Right atrium auricular region (tissue), 2 donors: ENCODE results near the gene OSBPL5. TPM values are rescaled to one million over a fixed set of nuclear protein-coding genes. Genes with fewer than 3 reads are reported as not detected.

Experiments used
- DNase-seq: peaks from one replicate; pipeline ENCODE4 v3.0.0-alpha.2; 2019; ENCODE audit warnings: low spot score
- H3K27ac ChIP-seq, 2 donors: fragments of 200-600 bp; sonication (generic); 1 replicate in 1 of 2; 2 replicates in 1 of 2; pipeline ENCODE4 v1.5.1; 2016 to 2019
- H3K27me3 ChIP-seq, 2 donors: fragments of 200-600 bp; sonication (generic); one replicate each; pipeline versions ENCODE4 v1.5.1 to v1.6.0; 2017 to 2019
- H3K36me3 ChIP-seq: fragments of 200-600 bp; sonication (generic); one replicate; pipeline ENCODE4 v1.5.1; 2016
- H3K4me1 ChIP-seq, 2 donors: fragments of 200-600 bp; sonication (generic); one replicate each; pipeline versions ENCODE4 v1.5.1 to v1.6.0; 2017 to 2019
- H3K4me3 ChIP-seq, 2 donors: fragments of 200-600 bp; sonication (generic); 1 replicate in 1 of 2; 2 replicates in 1 of 2; pipeline ENCODE4 v1.5.1; 2017 to 2019; ENCODE audit warnings: mild to moderate bottlenecking in 1 of 2, moderate library complexity in 1 of 2
- H3K9me3 ChIP-seq, 2 donors: fragments of 200-600 bp; sonication (generic); one replicate each; pipeline ENCODE4 v1.5.1; 2019
- total RNA-seq, 2 donors: library from RNA; depleted of rRNA; stranded (reverse); fragments of >200 nt; gene quantifications; one replicate each; pipeline ENCODE4 v1.1.0, GENCODE V29; 2016
- TF ChIP-seq, protein P1 (sequence below), 2 donors: fragments of 200-600 bp; sonication (generic); IDR thresholded peaks; one replicate each; pipeline ENCODE4 v1.5.1; 2019; ENCODE audit warnings: antibody characterized with exemption in 2 of 2

OSBPL5 gene
- total RNA-seq, 2 donors from 2014 or later: 11.1 to 17.8 TPM

DNA sequence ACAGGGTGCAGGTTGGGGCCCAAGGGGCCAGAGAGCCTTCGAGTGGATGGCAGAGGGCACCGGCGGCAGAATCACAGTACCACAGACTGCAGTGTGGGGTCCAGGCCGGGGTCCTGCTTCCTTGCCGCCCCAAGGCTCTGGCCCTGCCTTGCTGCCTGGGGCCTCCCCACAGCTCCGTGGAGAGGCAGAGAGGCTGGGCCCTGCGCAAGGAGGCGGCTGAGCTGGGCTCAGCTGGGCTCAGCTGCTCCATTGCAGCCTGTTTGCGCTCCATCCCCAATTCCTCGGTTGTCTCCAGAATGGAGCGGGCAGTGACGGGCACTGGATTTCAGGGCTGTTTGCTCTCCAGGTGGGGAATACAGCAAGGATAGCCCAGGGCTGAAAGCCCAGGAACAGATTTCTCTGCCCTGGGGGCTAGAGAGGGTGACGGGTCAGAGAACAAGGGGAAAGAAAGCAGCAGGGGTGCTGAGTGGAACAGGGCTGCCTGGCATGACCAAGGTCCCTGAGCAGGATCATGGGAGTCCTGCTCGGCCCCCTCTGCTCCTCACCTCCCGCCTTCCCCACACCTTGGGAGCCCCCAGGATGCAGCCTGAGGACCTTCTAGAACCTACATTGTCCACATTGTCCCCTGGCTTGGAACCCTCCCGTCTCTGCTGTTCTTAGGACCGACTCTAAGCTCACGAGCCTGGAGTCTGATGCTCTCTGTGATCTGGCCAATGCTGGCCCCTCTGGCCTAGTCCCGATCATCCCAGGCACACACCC, 34.6 kb upstream of the OSBPL5 start:
- Histone ChIP-seq H3K4me1 (peaks cover 0 to 6% of the 10 kb centered on the region in 2 donors), H3K4me3 (no peak overlapping the region), H3K36me3 (no peaks in the 10 kb centered on the region), H3K9me3 (no peaks in the 10 kb centered on the region), H3K27ac (no peak overlapping the region), H3K27me3 (peaks cover 0 to 24% of the 10 kb centered on the region in 2 donors)
- no peak for DNase-seq
- TF ChIP-seq, protein P1, sequence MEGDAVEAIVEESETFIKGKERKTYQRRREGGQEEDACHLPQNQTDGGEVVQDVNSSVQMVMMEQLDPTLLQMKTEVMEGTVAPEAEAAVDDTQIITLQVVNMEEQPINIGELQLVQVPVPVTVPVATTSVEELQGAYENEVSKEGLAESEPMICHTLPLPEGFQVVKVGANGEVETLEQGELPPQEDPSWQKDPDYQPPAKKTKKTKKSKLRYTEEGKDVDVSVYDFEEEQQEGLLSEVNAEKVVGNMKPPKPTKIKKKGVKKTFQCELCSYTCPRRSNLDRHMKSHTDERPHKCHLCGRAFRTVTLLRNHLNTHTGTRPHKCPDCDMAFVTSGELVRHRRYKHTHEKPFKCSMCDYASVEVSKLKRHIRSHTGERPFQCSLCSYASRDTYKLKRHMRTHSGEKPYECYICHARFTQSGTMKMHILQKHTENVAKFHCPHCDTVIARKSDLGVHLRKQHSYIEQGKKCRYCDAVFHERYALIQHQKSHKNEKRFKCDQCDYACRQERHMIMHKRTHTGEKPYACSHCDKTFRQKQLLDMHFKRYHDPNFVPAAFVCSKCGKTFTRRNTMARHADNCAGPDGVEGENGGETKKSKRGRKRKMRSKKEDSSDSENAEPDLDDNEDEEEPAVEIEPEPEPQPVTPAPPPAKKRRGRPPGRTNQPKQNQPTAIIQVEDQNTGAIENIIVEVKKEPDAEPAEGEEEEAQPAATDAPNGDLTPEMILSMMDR (IDR thresholded peaks at IDR 0.05): no peak

DNA sequence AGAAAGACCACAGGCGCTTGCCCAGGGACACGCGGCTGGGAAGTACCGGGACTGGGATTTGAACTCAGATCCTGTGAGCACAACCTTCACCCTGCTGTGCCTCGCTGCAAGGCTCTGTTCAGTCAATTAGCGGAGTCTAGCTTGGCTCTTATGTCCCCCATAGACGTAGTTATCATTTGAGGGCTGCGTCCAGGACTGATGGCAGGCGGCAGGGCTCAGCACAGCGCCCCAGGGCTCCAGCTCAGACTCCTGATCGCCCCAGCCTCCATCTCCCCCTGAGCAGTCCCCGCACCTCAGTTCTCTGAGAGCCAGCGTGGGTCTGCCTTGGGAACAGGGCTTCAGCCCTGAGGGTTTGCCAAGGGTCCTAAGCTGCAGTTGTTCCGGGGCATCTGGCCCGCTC, 33.7 kb upstream of the OSBPL5 start:
- Histone ChIP-seq H3K27ac (no peak overlapping the region), H3K36me3 (no peaks in the 10 kb centered on the region), H3K27me3 (peaks cover 0 to 22% of the 10 kb centered on the region in 2 donors), H3K9me3 (no peaks in the 10 kb centered on the region), H3K4me1 (peaks cover 0 to 6% of the 10 kb centered on the region in 2 donors), H3K4me3 (no peak overlapping the region)
- no peak for DNase-seq
- TF ChIP-seq, protein P1 (IDR thresholded peaks at IDR 0.05): no peak

DNA sequence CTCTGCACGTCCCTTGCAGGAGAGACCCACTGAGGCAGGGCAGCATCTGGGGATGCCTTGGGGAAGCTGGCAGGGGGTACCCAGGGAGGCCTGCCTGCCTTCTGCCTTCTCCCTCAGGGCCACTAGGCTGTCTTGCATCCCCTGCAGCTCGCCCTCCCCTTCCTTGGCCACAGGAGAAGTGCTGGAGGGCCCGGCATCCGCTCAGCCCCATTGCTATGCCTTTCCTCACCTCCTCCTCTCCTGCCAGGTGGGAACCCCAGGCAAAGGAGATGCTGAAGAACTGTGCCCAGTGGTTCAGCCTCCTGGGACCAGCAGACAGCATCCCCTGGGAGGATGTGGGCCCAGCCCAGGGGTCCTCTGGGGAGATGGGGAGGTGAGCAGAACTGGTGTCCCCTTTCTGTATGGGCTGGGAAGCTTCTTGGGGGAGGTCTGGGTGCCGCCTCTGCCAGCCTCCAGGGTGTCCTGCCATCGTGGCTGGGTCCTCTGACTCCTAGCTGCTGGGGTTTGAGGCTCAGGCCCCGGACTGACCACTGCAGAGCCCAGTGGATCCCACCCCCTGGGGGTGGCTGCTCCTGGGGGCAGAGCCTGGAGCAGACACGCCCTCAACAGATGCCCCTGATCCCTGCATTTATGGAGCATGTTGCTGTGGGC, 32.9 kb upstream of the OSBPL5 start:
- TF ChIP-seq, protein P1 (IDR thresholded peaks at IDR 0.05): no peak
- no peak overlapping the region for H3K4me3 ChIP-seq
- no peak overlapping the region for H3K27ac ChIP-seq
- no peaks in the 10 kb centered on the region for H3K9me3 ChIP-seq
- peaks cover 0 to 15% of the 10 kb centered on the region in 2 donors for H3K27me3 ChIP-seq
- peaks cover 0 to under 1% of the 10 kb centered on the region in 2 donors for H3K4me1 ChIP-seq
- DNase-seq: no peak
- no peaks in the 10 kb centered on the region for H3K36me3 ChIP-seq

DNA sequence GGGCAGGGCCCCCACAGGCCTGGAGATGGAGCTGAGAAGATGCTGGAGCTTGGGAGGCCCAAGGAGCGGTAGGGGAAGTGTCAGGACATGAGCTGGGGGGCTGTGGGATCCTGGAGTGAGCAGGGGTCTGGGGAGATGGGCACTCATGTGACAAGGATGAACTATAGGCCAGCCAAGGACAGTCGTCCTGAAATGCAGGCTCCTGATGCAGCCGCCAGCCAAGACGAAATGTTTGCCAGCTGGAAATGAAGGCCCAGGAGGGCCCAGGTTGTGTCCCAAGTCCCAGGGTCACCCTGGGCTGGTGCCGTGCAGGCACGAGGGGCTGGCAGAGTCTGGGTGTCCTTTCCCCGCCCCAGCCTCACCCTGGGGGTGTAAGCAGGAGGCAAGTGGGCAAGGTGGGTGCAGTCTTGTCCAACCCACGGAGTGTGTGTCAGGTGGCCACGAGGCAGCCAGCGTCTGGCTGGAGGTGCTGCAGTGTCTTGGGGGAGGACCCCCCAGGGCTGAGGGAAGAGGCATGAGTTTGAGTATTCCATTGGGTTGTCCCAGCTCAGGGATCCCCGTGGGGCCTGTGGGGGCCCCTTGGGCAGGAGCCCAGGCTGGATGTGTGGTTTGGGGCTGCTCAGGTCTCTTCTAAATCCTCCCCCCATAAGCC, 32.1 kb upstream of the OSBPL5 start:
- H3K4me3 ChIP-seq: no peak overlapping the region
- TF ChIP-seq, protein P1 (IDR thresholded peaks at IDR 0.05): no peak
- H3K27me3 ChIP-seq: peaks cover 0 to 6% of the 10 kb centered on the region in 2 donors
- no peaks in the 10 kb centered on the region for H3K9me3 ChIP-seq
- no peaks in the 10 kb centered on the region for H3K4me1 ChIP-seq
- DNase-seq: no peak
- H3K36me3 ChIP-seq: no peaks in the 10 kb centered on the region
- no peak overlapping the region for H3K27ac ChIP-seq

DNA sequence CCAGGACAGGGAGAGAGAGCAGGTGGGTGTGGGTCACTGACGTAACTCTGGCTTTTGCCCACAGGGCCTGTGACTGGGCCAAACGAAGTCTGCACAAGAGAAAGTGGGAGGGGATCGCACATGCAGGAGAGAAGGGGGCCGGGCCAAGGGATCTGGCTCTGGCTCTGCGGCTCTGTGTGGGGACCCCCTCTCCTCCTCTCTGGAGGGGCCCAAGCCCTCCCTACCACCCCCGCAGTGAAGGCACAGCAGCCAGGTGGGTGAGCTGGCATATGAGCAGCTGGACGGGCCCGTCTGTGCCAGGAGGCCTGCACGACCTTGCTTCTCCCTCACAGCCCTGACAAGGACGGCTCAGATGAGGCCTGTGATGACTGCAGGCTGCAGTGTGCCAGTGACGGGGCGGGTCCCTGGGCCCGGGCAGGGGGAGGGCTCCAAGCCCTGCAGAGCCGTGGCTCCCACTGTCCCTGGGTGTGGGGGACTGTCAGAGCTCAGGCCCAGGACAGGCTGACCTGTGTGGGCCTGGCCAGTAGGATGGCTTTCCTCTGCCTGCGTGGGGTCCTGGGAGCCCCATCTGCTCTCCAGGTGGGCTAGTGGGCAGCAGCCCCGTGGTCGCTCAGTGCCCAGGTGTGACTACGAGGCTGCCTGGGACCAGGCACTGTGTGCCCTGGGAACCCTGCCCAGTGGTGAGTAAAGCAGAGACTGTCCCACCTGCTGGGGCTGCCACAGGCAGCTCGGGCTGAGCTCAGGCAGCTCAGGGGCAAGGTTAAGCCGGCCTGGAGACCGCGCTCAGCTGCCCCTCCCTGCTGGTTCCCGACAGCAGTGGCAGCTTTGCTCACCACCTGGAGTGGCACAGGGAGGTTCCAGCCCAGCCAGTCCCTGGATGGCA, 31.3 kb upstream of the OSBPL5 start:
- TF ChIP-seq, protein P1 (IDR thresholded peaks at IDR 0.05): no peak
- Histone ChIP-seq H3K27me3 (no peaks in the 10 kb centered on the region), H3K9me3 (no peaks in the 10 kb centered on the region), H3K27ac (no peak overlapping the region), H3K4me1 (no peaks in the 10 kb centered on the region), H3K36me3 (no peaks in the 10 kb centered on the region), H3K4me3 (no peak overlapping the region)
- DNase-seq: no peak
